ENCODE results near the gene ATP2A1. TPM values are rescaled to one million over a fixed set of nuclear protein-coding genes. Genes with fewer than 3 reads are reported as not detected.

The ATP2A1 gene
- total and polyA plus RNA-seq, 12 donors = 0.05 to 1.2 (median 0.88) TPM; not detected in 1

GRCh38 chr16:28837672-28838557 lies 40.4 kb upstream of the ATP2A1 start:
- peak in 4 of 7 donors; percentile 54 to 73 (median 62) for DNase-seq
- 60 to 68% (median 65%) methylated on average over 7 of the region's 7 CpGs for WGBS, 4 donors
- no peak overlapping the region for H3K4me3 ChIP-seq
- H3K36me3 ChIP-seq (replicated peaks in 1 of 2) = peaks cover 0 to 77% of the 10 kb centered on the region in 2 donors
- no peaks in the 10 kb centered on the region for H3K4me1 ChIP-seq (replicated peaks in 1 of 2)
- intact Hi-C loops (cut with DNase I) = no loop called here
- H3K27me3 ChIP-seq = no peaks in the 10 kb centered on the region
- no peak for TF ChIP-seq CTCF (IDR thresholded peaks at IDR 0.05)
- no peak for TF ChIP-seq POLR2A (IDR thresholded peaks at IDR 0.05)
- no peaks in the 10 kb centered on the region for H3K9me3 ChIP-seq (replicated peaks in 1 of 3)
- peak overlapping the region in 1 of 5 donors; percentile 29 for H3K27ac ChIP-seq

GRCh38 chr16:28838558-28838918 lies 39.8 kb upstream of the ATP2A1 start:
- Histone ChIP-seq H3K4me3 (no peak overlapping the region), H3K27ac (no peak overlapping the region), H3K9me3 (replicated peaks in 1 of 3) (no peaks in the 10 kb centered on the region), H3K27me3 (no peaks in the 10 kb centered on the region), H3K36me3 (replicated peaks in 1 of 2) (peaks cover 0 to 77% of the 10 kb centered on the region in 2 donors), H3K4me1 (replicated peaks in 1 of 2) (no peaks in the 10 kb centered on the region)
- intact Hi-C loops (cut with DNase I) = no loop called here
- 95 to 100% (median 98%) methylated on average over 1 of the region's 1 CpG for WGBS, 4 donors
- TF ChIP-seq CTCF (IDR thresholded peaks at IDR 0.05) = no peak
- TF ChIP-seq POLR2A (IDR thresholded peaks at IDR 0.05) = no peak
- DNase-seq = no peak

GRCh38 chr16:28839004-28839639 lies 39.2 kb upstream of the ATP2A1 start:
- Histone ChIP-seq H3K4me1 (replicated peaks in 1 of 2) (no peaks in the 10 kb centered on the region), H3K9me3 (replicated peaks in 1 of 3) (no peaks in the 10 kb centered on the region), H3K4me3 (no peak overlapping the region), H3K27me3 (no peaks in the 10 kb centered on the region), H3K36me3 (replicated peaks in 1 of 2) (peaks cover 0 to 77% of the 10 kb centered on the region in 2 donors), H3K27ac (no peak overlapping the region)
- intact Hi-C loops (cut with DNase I) = no loop called here
- 93 to 98% (median 95%) methylated on average over 14 of the region's 14 CpGs for WGBS, 4 donors
- TF ChIP-seq POLR2A (IDR thresholded peaks at IDR 0.05) (no peak), CTCF (IDR thresholded peaks at IDR 0.05) (no peak)
- DNase-seq = no peak

GRCh38 chr16:28839899-28840298 lies 38.4 kb upstream of the ATP2A1 start:
- TF ChIP-seq CTCF (IDR thresholded peaks at IDR 0.05) (no peak), POLR2A (IDR thresholded peaks at IDR 0.05) (no peak)
- DNase-seq = no peak
- no peak overlapping the region for H3K27ac ChIP-seq
- 9 to 14% (median 11%) methylated on average over 1 of the region's 1 CpG for WGBS, 4 donors
- no peaks in the 10 kb centered on the region for H3K27me3 ChIP-seq
- H3K4me1 ChIP-seq (replicated peaks in 1 of 2) = peaks cover under 1 to 2% of the 10 kb centered on the region in 2 donors
- intact Hi-C loops (cut with DNase I) = no loop called here
- no peaks in the 10 kb centered on the region for H3K9me3 ChIP-seq (replicated peaks in 1 of 3)
- peaks cover 0 to 77% of the 10 kb centered on the region in 2 donors for H3K36me3 ChIP-seq (replicated peaks in 1 of 2)
- no peak overlapping the region for H3K4me3 ChIP-seq

Data from adrenal gland (tissue), 12 donors.